Measurements from ENCODE around the gene IVD. TPM values are rescaled to one million over a fixed set of nuclear protein-coding genes. Genes with fewer than 3 reads are reported as not detected.
A peak's percentile ranks its signal among the peaks of the same experiment; 100 is the strongest.

The IVD gene
- total RNA-seq, 1 donor from 2014 or later = 12.4 TPM

DNA sequence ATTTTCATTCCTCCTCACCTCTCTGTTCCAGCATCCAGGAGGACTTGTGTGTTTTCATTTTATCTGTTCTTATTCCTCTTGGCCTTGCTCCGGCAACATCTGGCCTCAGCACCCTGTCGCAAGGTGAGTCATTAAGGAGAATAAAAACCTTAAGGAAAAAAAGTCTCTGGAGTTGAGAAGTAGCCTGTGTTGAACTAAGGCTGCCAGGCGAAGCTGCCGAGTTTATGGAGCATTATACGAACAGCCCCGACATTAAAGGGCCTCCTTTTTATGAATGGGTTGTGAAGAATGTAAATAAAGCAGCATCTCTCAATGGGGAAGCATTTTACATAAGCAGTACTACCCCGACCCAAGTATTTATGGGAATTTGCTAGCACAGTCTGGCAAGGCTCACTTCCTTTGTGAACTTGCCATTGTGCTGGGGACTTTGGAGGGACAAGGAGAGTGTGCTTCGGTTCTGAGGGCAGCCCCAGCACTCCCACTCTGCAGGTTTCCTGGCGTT lies 39.9 kb downstream of the IVD start:
- H3K4me3 ChIP-seq (ENCODE audit: low read depth, low read length) = no peak overlapping the region
- FAIRE-seq (no peak), DNase-seq (ENCODE audit: low read depth) (peak; percentile 43)
- no peaks in the 10 kb centered on the region for H3K36me3 ChIP-seq (ENCODE audit: control insufficient read depth, insufficient read depth, low read length)
- TF ChIP-seq CTCF (IDR thresholded peaks at IDR 0.05; ENCODE audit: insufficient read depth, low read length, severe bottlenecking) = no peak
- no peaks in the 10 kb centered on the region for H3K27me3 ChIP-seq (ENCODE audit: control insufficient read depth, insufficient read depth, low read length)

GRCh38 chr15:40446144-40446543 lies 40.5 kb downstream of the IVD start:
- Histone ChIP-seq H3K27me3 (ENCODE audit: control insufficient read depth, insufficient read depth, low read length) (no peaks in the 10 kb centered on the region), H3K4me3 (ENCODE audit: low read depth, low read length) (no peak overlapping the region), H3K36me3 (ENCODE audit: control insufficient read depth, insufficient read depth, low read length) (no peaks in the 10 kb centered on the region)
- DNase-seq (ENCODE audit: low read depth) (no peak), FAIRE-seq (no peak)
- no peak for TF ChIP-seq CTCF (IDR thresholded peaks at IDR 0.05; ENCODE audit: insufficient read depth, low read length, severe bottlenecking)

DNA sequence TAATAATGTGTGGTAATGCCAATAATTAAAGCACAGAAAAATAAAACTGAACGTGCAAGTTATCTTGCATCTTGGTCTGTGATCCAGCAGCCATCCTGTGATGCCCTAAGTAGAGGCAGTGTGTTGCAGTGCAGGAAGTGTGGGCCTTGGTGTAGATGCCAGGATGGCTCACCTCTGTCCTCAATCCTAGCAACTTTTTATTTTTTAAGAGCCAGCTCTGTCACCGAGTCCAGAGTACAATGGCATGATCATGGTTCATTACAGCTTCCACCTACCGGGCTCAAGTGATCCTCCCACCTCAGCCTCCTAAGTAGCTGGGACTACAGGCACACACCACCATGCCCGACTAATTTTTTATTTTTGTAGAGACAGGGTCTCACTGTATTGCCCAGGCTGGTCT lies 42.8 kb downstream of the IVD start:
- DNase-seq (ENCODE audit: low read depth) (no peak), FAIRE-seq (no peak)
- TF ChIP-seq CTCF (IDR thresholded peaks at IDR 0.05; ENCODE audit: insufficient read depth, low read length, severe bottlenecking) = no peak
- no peaks in the 10 kb centered on the region for H3K27me3 ChIP-seq (ENCODE audit: control insufficient read depth, insufficient read depth, low read length)
- H3K4me3 ChIP-seq (ENCODE audit: low read depth, low read length) = no peak overlapping the region
- H3K36me3 ChIP-seq (ENCODE audit: control insufficient read depth, insufficient read depth, low read length) = no peaks in the 10 kb centered on the region

DNA sequence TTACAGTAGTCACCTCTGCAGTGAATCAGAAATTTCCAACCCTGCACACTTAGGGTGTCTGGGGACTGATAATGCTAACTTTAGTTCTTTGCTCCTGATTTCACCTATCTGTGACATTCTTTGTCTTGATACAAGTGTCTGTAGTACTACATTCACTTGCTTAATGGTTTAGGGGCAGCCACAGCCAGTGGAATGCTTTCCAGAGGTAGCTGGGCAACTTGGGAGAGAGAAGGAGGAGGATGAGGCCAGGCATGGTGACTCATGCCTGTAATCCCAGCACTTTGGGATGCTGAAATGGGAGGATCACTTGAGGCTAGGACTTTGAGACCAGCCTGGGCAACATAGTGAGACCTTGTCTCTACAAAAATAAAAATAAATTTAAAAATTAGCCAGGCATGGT lies 43.7 kb downstream of the IVD start:
- TF ChIP-seq CTCF (IDR thresholded peaks at IDR 0.05; ENCODE audit: insufficient read depth, low read length, severe bottlenecking) = no peak
- Histone ChIP-seq H3K27me3 (ENCODE audit: control insufficient read depth, insufficient read depth, low read length) (no peaks in the 10 kb centered on the region), H3K36me3 (ENCODE audit: control insufficient read depth, insufficient read depth, low read length) (no peaks in the 10 kb centered on the region), H3K4me3 (ENCODE audit: low read depth, low read length) (no peak overlapping the region)
- DNase-seq (ENCODE audit: low read depth) = peak; percentile 32
- FAIRE-seq = no peak

- TF ChIP-seq CTCF (IDR thresholded peaks at IDR 0.05; ENCODE audit: insufficient read depth, low read length, severe bottlenecking) = no peak
- FAIRE-seq (no peak), DNase-seq (ENCODE audit: low read depth) (no peak)
- H3K27me3 ChIP-seq (ENCODE audit: control insufficient read depth, insufficient read depth, low read length) = no peaks in the 10 kb centered on the region
- H3K36me3 ChIP-seq (ENCODE audit: control insufficient read depth, insufficient read depth, low read length) = no peaks in the 10 kb centered on the region
- no peak overlapping the region for H3K4me3 ChIP-seq (ENCODE audit: low read depth, low read length)
These were observed 44.5 kb downstream of the IVD start for GRCh38 chr15:40450047-40450446.

GRCh38 chr15:40451527-40452158 lies 46.0 kb downstream of the IVD start:
- DNase-seq (ENCODE audit: low read depth) (no peak), FAIRE-seq (no peak)
- Histone ChIP-seq H3K36me3 (ENCODE audit: control insufficient read depth, insufficient read depth, low read length) (no peaks in the 10 kb centered on the region), H3K27me3 (ENCODE audit: control insufficient read depth, insufficient read depth, low read length) (no peaks in the 10 kb centered on the region), H3K4me3 (ENCODE audit: low read depth, low read length) (no peak overlapping the region)
- TF ChIP-seq CTCF (IDR thresholded peaks at IDR 0.05; ENCODE audit: insufficient read depth, low read length, severe bottlenecking) = no peak

Data from bronchial epithelial cell (primary cell).